Lung (tissue), 12 donors: ENCODE data around the gene HLA-DRA. TPM values are rescaled to one million over a fixed set of nuclear protein-coding genes. Genes with fewer than 3 reads are reported as not detected.

Experiments used
- ATAC-seq: fragments of 200-7000 bp; cut with Tn5 transposase; one replicate; pipeline ENCODE4 v1.9.1; 2020; ENCODE audit warnings: moderate number of reproducible peaks; ENCODE audit not compliant: insufficient read depth, low FRiP score
- DNase-seq, 3 donors: peaks; one replicate each; pipeline ENCODE4 v3.0.0-alpha.2; 2013 to 2017
- H3K27ac ChIP-seq, 2 donors: one replicate each; pipeline ENCODE4 v1.5.1; 2013; ENCODE audit warnings: mild to moderate bottlenecking in 2 of 2, moderate library complexity in 2 of 2, control low read depth in 1 of 2, inconsistent platforms in 1 of 2, low read depth in 1 of 2, low read length in 1 of 2
- H3K27me3 ChIP-seq, 3 donors: one replicate each; pipeline ENCODE4 v1.5.1; 2013; ENCODE audit warnings: low read length in 2 of 3; ENCODE audit not compliant: control insufficient read depth in 3 of 3, insufficient read depth in 3 of 3
- H3K36me3 ChIP-seq, 4 donors: one replicate each; pipeline ENCODE4 v1.5.1; 2013; ENCODE audit warnings: low read length in 4 of 4, mild to moderate bottlenecking in 1 of 4, moderate library complexity in 1 of 4; ENCODE audit not compliant: control insufficient read depth in 4 of 4, insufficient read depth in 4 of 4
- H3K4me1 ChIP-seq, 5 donors: one replicate each; pipeline ENCODE4 v1.5.1; 2013; ENCODE audit warnings: low read length in 5 of 5, mild to moderate bottlenecking in 2 of 5, moderate library complexity in 1 of 5; ENCODE audit not compliant: control insufficient read depth in 5 of 5, insufficient read depth in 5 of 5
- H3K4me3 ChIP-seq: one replicate; pipeline ENCODE4 v1.5.1; 2013; ENCODE audit warnings: mild to moderate bottlenecking, control low read depth, moderate library complexity
- H3K9ac ChIP-seq, 2 donors: one replicate each; pipeline ENCODE4 v1.5.1; 2013; ENCODE audit warnings: low read length in 2 of 2, control low read depth in 1 of 2; ENCODE audit not compliant: insufficient read depth in 1 of 2
- H3K9me3 ChIP-seq, 4 donors: one replicate each; pipeline ENCODE4 v1.5.1; 2013; ENCODE audit warnings: low read length in 3 of 4, mild to moderate bottlenecking in 1 of 4, moderate library complexity in 1 of 4; ENCODE audit not compliant: control insufficient read depth in 4 of 4, insufficient read depth in 3 of 4
- CTCF ChIP-seq: IDR thresholded peaks from 2 replicates; pipeline ENCODE4 v1.5.1; 2012; ENCODE audit warnings: mild to moderate bottlenecking; ENCODE audit errors: control extremely low read depth, extremely low read depth
- WGBS, 2 donors: extraction: QIAGEN DNeasy Blood & Tissue Kit; methylation state at CpG; one replicate each; pipeline ENCODE4 v1.1.7; 2013; 5-methylcytosine and 5-hydroxymethylcytosine counted together
- polyA plus RNA-seq, 2 donors: library from polyadenylated mRNA; stranded (reverse); fragments of 200-250 nt; gene quantifications; one replicate each; pipeline ENCODE4 v1.2.1, GENCODE V29; 2013
- total RNA-seq, 2 donors: library from RNA; depleted of rRNA in 1 of 2; stranded (reverse); fragments of >200 nt in 1 of 2; gene quantifications; one replicate each; pipeline ENCODE4 v1.2.1, GENCODE V29; 2014 to 2021
- donor health status: control.
- donor health status: control.
- donor health status: Bipolar disorder and iron deficiency.
- donor health status: healthy.
- donor health status: DM: yes; HTN: yes; CAD: no.

The HLA-DRA gene
- total and polyA plus RNA-seq, 4 donors = 421 to 1,160 (median 875) TPM

GRCh38 chr6:32426338-32426737 is 13.3 kb upstream of the HLA-DRA start:
- no peak for TF ChIP-seq CTCF
- 61 to 75% methylated on average over 4 of the region's 4 CpGs for WGBS, 2 donors
- Histone ChIP-seq H3K4me1 (no peaks in the 10 kb centered on the region), H3K9ac (no peak overlapping the region), H3K9me3 (peaks cover 0 to 2% (median 0%) of the 10 kb centered on the region in 4 donors), H3K4me3 (no peak overlapping the region), H3K27me3 (no peaks in the 10 kb centered on the region), H3K36me3 (no peaks in the 10 kb centered on the region), H3K27ac (no peak overlapping the region)
- no peak for DNase-seq
- no peak for ATAC-seq

GRCh38 chr6:32427218-32427617 is 12.5 kb upstream of the HLA-DRA start:
- ATAC-seq (no peak), DNase-seq (peak in 1 of 3 donors; percentile 6)
- no peak for TF ChIP-seq CTCF
- H3K4me3 ChIP-seq = no peak overlapping the region
- H3K9ac ChIP-seq = no peak overlapping the region
- no peak overlapping the region for H3K27ac ChIP-seq
- H3K9me3 ChIP-seq = peaks cover 0 to 2% (median 0%) of the 10 kb centered on the region in 4 donors
- H3K36me3 ChIP-seq = no peaks in the 10 kb centered on the region
- WGBS, 2 donors = 40 to 65% methylated on average over 1 of the region's 1 CpG
- H3K4me1 ChIP-seq = no peaks in the 10 kb centered on the region
- H3K27me3 ChIP-seq = no peaks in the 10 kb centered on the region

GRCh38 chr6:32427934-32428474 is 11.7 kb upstream of the HLA-DRA start:
- Histone ChIP-seq H3K4me3 (no peak overlapping the region), H3K9ac (no peak overlapping the region), H3K27me3 (no peaks in the 10 kb centered on the region), H3K27ac (no peak overlapping the region), H3K36me3 (no peaks in the 10 kb centered on the region), H3K4me1 (no peaks in the 10 kb centered on the region), H3K9me3 (peaks cover 0 to 2% (median 0%) of the 10 kb centered on the region in 4 donors)
- DNase-seq (no peak), ATAC-seq (no peak)
- TF ChIP-seq CTCF = no peak
- 82 to 93% methylated on average over 4 of the region's 4 CpGs for WGBS, 2 donors

- Histone ChIP-seq H3K4me1 (no peaks in the 10 kb centered on the region), H3K27ac (no peak overlapping the region), H3K36me3 (no peaks in the 10 kb centered on the region), H3K9ac (no peak overlapping the region), H3K9me3 (peaks cover 0 to 2% (median 0%) of the 10 kb centered on the region in 4 donors), H3K4me3 (no peak overlapping the region), H3K27me3 (peaks cover 0 to 2% (median 0%) of the 10 kb centered on the region in 3 donors)
- DNase-seq = no peak
- ATAC-seq = no peak
- no peak for TF ChIP-seq CTCF
- 94 to 96% methylated on average over 3 of the region's 3 CpGs for WGBS, 2 donors
Observed at GRCh38 chr6:32430179-32430578, 9.5 kb upstream of the HLA-DRA start.
